GM23248 (cell line): ENCODE data around the gene ATP5IF1. TPM values are rescaled to one million over a fixed set of nuclear protein-coding genes. Genes with fewer than 3 reads are reported as not detected.

Experiments
- DNase-seq: peaks from one replicate; pipeline ENCODE4 v3.0.0-alpha.2; 2015
- H2AFZ ChIP-seq: fragments of 200-600 bp; sonication (generic); 2 replicates; pipeline ENCODE4 v1.6.1; 2016; ENCODE audit warnings: antibody characterized with exemption
- H3F3A ChIP-seq: fragments of 200-600 bp; sonication (generic); 2 replicates; pipeline ENCODE4 v1.6.1; 2016; ENCODE audit warnings: mild to moderate bottlenecking, antibody characterized with exemption, mixed run types; ENCODE audit not compliant: insufficient read depth
- H3K27ac ChIP-seq: fragments of 200-600 bp; sonication (generic); 2 replicates; pipeline ENCODE4 v1.5.1; 2016; ENCODE audit warnings: mild to moderate bottlenecking
- H3K27me3 ChIP-seq: fragments of 200-600 bp; sonication (generic); replicated peaks from 2 replicates; pipeline ENCODE4 v1.6.1; 2016; ENCODE audit warnings: mild to moderate bottlenecking; ENCODE audit not compliant: insufficient read depth
- H3K36me3 ChIP-seq: fragments of 200-600 bp; sonication (generic); 2 replicates; pipeline ENCODE4 v1.6.1; 2016; ENCODE audit warnings: low read depth, mild to moderate bottlenecking
- H3K4me1 ChIP-seq: fragments of 200-600 bp; sonication (generic); 2 replicates; pipeline ENCODE4 v1.6.1; 2016; ENCODE audit warnings: mild to moderate bottlenecking; ENCODE audit not compliant: insufficient read depth
- H3K4me2 ChIP-seq: fragments of 200-600 bp; sonication (generic); one replicate; pipeline ENCODE4 v1.6.1; 2016; ENCODE audit warnings: mild to moderate bottlenecking; ENCODE audit not compliant: unreplicated experiment
- H3K4me3 ChIP-seq: fragments of 200-600 bp; sonication (generic); 2 replicates; pipeline ENCODE4 v1.5.1; 2016; ENCODE audit warnings: mild to moderate bottlenecking
- H3K79me2 ChIP-seq: fragments of 200-600 bp; sonication (generic); 2 replicates; pipeline ENCODE4 v1.6.1; 2016; ENCODE audit warnings: mild to moderate bottlenecking; ENCODE audit not compliant: insufficient read depth
- H3K9ac ChIP-seq: fragments of 200-600 bp; sonication (generic); 2 replicates; pipeline ENCODE4 v1.6.1; 2016; ENCODE audit warnings: mild to moderate bottlenecking
- H3K9me2 ChIP-seq: fragments of 200-600 bp; sonication (generic); 2 replicates; pipeline ENCODE4 v1.6.1; 2016; ENCODE audit warnings: mixed run types, mild to moderate bottlenecking, moderate library complexity; ENCODE audit not compliant: insufficient read depth
- H3K9me3 ChIP-seq: fragments of 200-600 bp; sonication (generic); one replicate; pipeline ENCODE4 v1.6.1; 2017; ENCODE audit warnings: low read depth
- H4K20me1 ChIP-seq: fragments of 200-600 bp; sonication (generic); 2 replicates; pipeline ENCODE4 v1.6.0; 2016; ENCODE audit not compliant: insufficient read depth
- EZH2 ChIP-seq: fragments of 200-600 bp; sonication (generic); IDR thresholded peaks from 2 replicates; pipeline ENCODE4 v1.6.1; 2018; ENCODE audit warnings: antibody characterized with exemption, mild to moderate bottlenecking; ENCODE audit not compliant: insufficient read depth, poor library complexity, severe bottlenecking
- EZH2phosphoT487 ChIP-seq: fragments of 200-600 bp; sonication (generic); IDR thresholded peaks from 2 replicates; pipeline ENCODE4 v1.6.1; 2018; ENCODE audit warnings: antibody characterized with exemption, moderate library complexity, mild to moderate bottlenecking, low read depth; ENCODE audit not compliant: insufficient read depth
- WGBS, 2 experiments: methylation state at CpG; one replicate each; pipeline ENCODE4 v1.1.6; 2015 to 2017; ENCODE audit warnings: low lambda C conversion rate in 2 of 2, low coverage in 1 of 2; ENCODE audit errors: missing lambda C conversion rate in 2 of 2; 5-methylcytosine and 5-hydroxymethylcytosine counted together
- in situ Hi-C: fragments of 300-500 bp; cut with MboI; formaldehyde crosslinking; loops from 2 replicates; pipeline ENCODE4 v1.15.0; 2020
- polyA plus RNA-seq: library from polyadenylated mRNA; unstranded; fragments of >200 nt; fragmentation: Nextera tagmentation; extraction: Ambion mirVana; gene quantifications from 2 replicates; pipeline ENCODE4 v1.2.1, GENCODE V29; 2016
- total RNA-seq: library from RNA; depleted of rRNA; stranded (reverse); fragments of >200 nt; shearing (Covaris generic); gene quantifications from 2 replicates; pipeline ENCODE4 v1.2.3, GENCODE V29; 2014

ATP5IF1 gene
- total and polyA plus RNA-seq, 2 experiments from 2014 or later, result 98.1 to 418 TPM

DNA sequence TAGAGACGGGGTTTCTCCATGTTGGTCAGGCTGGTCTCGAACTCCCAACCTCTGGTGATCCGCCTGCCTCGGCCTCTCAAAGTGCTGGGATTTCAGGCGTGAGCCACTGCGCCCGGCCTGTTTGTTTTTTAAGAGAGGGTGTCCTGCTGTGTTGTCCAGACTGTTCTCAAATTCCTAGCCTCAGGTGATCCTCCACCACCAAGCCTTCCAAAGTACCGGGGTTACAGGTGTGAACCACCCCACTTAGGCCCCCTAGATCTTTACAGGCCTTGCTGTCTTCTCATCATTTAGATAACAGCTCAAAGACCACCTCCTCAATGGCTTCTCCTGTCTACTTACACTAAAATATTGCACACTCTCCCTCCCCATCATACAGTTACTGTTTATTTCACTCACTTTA, 29.7 kb downstream of the ATP5IF1 start:
- Histone ChIP-seq H3K36me3 (peaks cover 10% of the 10 kb centered on the region; the same call in 1 of the 2 replicates), H3K9me2 (no peaks in the 10 kb centered on the region), H3K4me2 (no peak overlapping the region), H3K4me3 (0 out of 2 replicates have a peak overlapping the region, but pooled peaks have one; percentile 3), H3F3A (peaks cover 32% of the 10 kb centered on the region), H3K4me1 (peaks cover 43% of the 10 kb centered on the region), H2AFZ (no peak overlapping the region), H3K27ac (no peak overlapping the region), H3K79me2 (peaks cover 100% of the 10 kb centered on the region), H3K27me3 (no peaks in the 10 kb centered on the region), H3K9ac (0 out of 2 replicates have a peak overlapping the region, but pooled peaks have one; percentile 2), H4K20me1 (peaks cover 84% of the 10 kb centered on the region), H3K9me3 (no peaks in the 10 kb centered on the region)
- in situ Hi-C loops, result no loop called here
- 82 to 85% methylated on average over 8 of the region's 8 CpGs for WGBS, 2 experiments
- TF ChIP-seq EZH2phosphoT487 (no peak), EZH2 (no peak)
- no peak for DNase-seq

DNA sequence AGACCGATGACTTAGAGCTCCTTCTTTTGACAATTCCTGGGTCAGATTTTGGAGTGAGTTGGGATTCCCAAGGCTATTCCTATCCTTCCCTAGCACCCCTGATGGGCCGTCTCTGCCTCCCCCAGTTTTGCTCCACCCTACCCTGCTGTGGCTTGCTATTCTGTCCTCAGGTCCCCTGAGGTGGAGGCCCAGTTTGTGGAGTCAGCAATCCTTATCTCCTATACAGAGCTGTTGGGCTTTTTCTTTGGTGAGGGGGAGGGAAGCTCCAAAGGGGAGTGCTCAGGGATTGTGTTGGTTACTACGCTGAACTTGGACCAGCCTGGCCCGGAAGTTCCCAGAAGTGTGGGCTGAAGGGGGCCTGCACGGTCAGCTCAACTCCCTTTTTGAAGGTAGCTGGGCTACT, 31.0 kb downstream of the ATP5IF1 start:
- H3K9me3 ChIP-seq, result no peaks in the 10 kb centered on the region
- H2AFZ ChIP-seq, result no peak overlapping the region
- H3K4me3 ChIP-seq, result peak overlapping the region; percentile 29
- in situ Hi-C loops, result no loop called here
- peaks cover 19% of the 10 kb centered on the region for H3K36me3 ChIP-seq
- DNase-seq, result no peak
- H3K27ac ChIP-seq, result no peak overlapping the region
- H3K79me2 ChIP-seq, result peaks cover 100% of the 10 kb centered on the region
- peaks cover 35% of the 10 kb centered on the region; the same call in 1 of the 2 replicates for H3F3A ChIP-seq
- TF ChIP-seq EZH2 (no peak), EZH2phosphoT487 (no peak)
- 0 out of 2 replicates have a peak overlapping the region, but pooled peaks have one; percentile 8 for H3K9ac ChIP-seq
- no peaks in the 10 kb centered on the region for H3K9me2 ChIP-seq
- H3K27me3 ChIP-seq, result no peaks in the 10 kb centered on the region
- peak overlapping the region; percentile 61 for H3K4me2 ChIP-seq
- peaks cover 42% of the 10 kb centered on the region for H3K4me1 ChIP-seq
- peaks cover 85% of the 10 kb centered on the region for H4K20me1 ChIP-seq
- WGBS, 2 experiments, result 50 to 54% methylated on average over 5 of the region's 5 CpGs

DNA sequence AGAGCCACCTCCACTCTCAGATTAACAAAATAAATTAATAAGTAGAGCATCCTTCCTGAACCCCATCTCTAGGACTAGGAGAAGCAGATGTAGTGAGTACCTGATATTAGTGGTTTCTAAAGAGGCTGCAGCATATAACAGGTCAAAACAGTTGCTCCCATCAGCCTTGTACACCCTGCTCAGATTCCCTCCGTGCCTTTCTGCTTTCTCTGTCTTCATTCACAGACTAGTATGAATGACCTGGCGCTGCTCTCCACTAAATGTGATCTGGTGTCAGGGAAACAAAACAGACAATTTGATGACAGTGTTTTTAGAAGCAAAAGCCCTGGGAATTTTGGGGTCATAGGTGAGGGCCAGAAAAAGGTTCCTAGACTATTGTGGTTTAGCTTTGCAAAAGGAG, 31.7 kb downstream of the ATP5IF1 start:
- H3K4me1 ChIP-seq, result peaks cover 38% of the 10 kb centered on the region
- no peaks in the 10 kb centered on the region for H3K9me3 ChIP-seq
- H3K4me3 ChIP-seq, result peak overlapping the region; percentile 29
- no peaks in the 10 kb centered on the region for H3K27me3 ChIP-seq
- H3F3A ChIP-seq, result peaks cover 35% of the 10 kb centered on the region; the same call in 1 of the 2 replicates
- peaks cover 26% of the 10 kb centered on the region for H3K36me3 ChIP-seq
- H4K20me1 ChIP-seq, result peaks cover 80% of the 10 kb centered on the region
- DNase-seq, result no peak
- no peak overlapping the region for H3K27ac ChIP-seq
- no peak for TF ChIP-seq EZH2phosphoT487
- no peak for TF ChIP-seq EZH2
- H3K4me2 ChIP-seq, result peak overlapping the region; percentile 61
- H3K9me2 ChIP-seq, result no peaks in the 10 kb centered on the region
- in situ Hi-C loops, result no loop called here
- H2AFZ ChIP-seq, result no peak overlapping the region
- 96 to 100% methylated on average over 2 of the region's 2 CpGs for WGBS, 2 experiments
- peak overlapping the region; percentile 8; the same call in 1 of the 2 replicates for H3K9ac ChIP-seq
- peaks cover 100% of the 10 kb centered on the region for H3K79me2 ChIP-seq

DNA sequence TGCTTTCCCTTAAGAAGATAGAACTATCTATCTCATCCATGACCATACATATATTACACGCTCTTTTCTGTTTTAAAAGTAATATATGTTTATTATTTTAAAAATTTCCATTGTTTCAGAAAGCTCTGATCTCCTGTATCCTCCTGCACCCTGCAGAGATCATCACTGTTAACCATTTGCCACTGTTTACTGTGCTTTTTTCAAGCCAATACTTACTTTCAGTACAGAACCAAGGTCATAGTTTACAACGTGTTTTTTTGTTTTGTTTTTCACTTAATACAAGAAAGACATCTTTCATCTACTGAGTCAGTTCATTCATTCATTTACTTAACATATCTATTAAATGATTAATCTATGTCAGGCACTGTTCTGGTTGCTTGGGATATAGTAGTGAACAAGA, 33.6 kb downstream of the ATP5IF1 start:
- peaks cover 65% of the 10 kb centered on the region for H4K20me1 ChIP-seq
- no peak for TF ChIP-seq EZH2phosphoT487
- TF ChIP-seq EZH2, result no peak
- DNase-seq, result no peak
- no peaks in the 10 kb centered on the region for H3K9me3 ChIP-seq
- no peaks in the 10 kb centered on the region for H3K9me2 ChIP-seq
- H3K4me3 ChIP-seq, result no peak overlapping the region
- H3K79me2 ChIP-seq, result peaks cover 100% of the 10 kb centered on the region
- peaks cover 44% of the 10 kb centered on the region for H3K36me3 ChIP-seq
- WGBS, 2 experiments, result 89 to 94% methylated on average over 2 of the region's 2 CpGs
- H3K9ac ChIP-seq, result no peak overlapping the region
- H3K27ac ChIP-seq, result no peak overlapping the region
- no peak overlapping the region for H3K4me2 ChIP-seq
- peaks cover 51% of the 10 kb centered on the region; the same call in 1 of the 2 replicates for H3F3A ChIP-seq
- in situ Hi-C loops, result no loop called here
- peaks cover 28% of the 10 kb centered on the region for H3K4me1 ChIP-seq
- no peaks in the 10 kb centered on the region for H3K27me3 ChIP-seq
- H2AFZ ChIP-seq, result no peak overlapping the region
